Measurements from ENCODE around the gene POMT2.
"Not testable (repeated sequence)": the region's sequence is repeated elsewhere in the genome, so short reads cannot be mapped to it uniquely, and the experiment has no call there.

POMT2 gene

DNA sequence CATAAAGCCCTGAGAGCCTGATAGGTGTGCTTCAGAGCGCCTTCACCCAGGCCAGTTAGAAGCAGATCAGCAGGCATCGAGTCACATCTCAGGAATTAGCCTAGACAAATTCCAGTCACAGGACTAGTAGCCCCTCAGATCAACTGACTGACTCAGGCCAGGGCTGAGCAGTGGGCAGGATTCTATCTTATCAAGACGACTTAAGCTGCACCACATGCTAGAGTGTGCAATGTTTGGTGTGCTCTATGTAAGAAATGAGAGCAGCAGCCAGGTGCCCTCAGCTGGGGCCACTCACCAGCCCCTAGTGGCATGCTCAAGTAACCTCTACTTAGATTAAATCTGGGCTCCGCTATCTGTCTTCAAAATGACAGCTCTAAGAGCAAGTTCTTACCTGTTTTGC lies 30.0 kb downstream of the POMT2 start:
- H3K4me3 ChIP-seq (ENCODE audit: low read depth, low read length): no peak overlapping the region
- DNase-seq (ENCODE audit: low read depth): no peak
- TF ChIP-seq, protein P1, sequence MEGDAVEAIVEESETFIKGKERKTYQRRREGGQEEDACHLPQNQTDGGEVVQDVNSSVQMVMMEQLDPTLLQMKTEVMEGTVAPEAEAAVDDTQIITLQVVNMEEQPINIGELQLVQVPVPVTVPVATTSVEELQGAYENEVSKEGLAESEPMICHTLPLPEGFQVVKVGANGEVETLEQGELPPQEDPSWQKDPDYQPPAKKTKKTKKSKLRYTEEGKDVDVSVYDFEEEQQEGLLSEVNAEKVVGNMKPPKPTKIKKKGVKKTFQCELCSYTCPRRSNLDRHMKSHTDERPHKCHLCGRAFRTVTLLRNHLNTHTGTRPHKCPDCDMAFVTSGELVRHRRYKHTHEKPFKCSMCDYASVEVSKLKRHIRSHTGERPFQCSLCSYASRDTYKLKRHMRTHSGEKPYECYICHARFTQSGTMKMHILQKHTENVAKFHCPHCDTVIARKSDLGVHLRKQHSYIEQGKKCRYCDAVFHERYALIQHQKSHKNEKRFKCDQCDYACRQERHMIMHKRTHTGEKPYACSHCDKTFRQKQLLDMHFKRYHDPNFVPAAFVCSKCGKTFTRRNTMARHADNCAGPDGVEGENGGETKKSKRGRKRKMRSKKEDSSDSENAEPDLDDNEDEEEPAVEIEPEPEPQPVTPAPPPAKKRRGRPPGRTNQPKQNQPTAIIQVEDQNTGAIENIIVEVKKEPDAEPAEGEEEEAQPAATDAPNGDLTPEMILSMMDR (IDR thresholded peaks at IDR 0.05; ENCODE audit: control insufficient read depth, extremely low read depth, insufficient read depth): no peak

DNA sequence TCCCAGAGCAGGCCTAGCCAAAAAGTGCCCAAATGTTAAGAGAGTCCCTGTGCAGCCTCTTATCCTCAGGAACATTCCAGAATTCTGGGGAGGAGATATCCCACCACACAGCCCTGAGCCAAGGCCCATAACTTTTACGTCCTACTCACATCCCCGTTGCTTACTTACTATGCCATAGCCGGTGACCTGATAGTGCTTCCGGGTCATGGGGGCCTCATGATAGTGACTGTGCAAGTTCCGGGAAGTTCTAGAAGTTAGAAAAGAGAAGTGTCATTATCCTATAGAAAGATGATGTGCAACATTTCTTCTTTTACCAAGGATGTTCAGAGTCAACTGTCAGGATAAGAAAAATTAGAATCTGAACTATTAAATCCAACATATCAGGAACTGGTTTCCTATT lies 34.1 kb downstream of the POMT2 start:
- TF ChIP-seq, protein P1 (IDR thresholded peaks at IDR 0.05; ENCODE audit: control insufficient read depth, extremely low read depth, insufficient read depth): no peak
- DNase-seq (ENCODE audit: low read depth): no peak
- no peak overlapping the region for H3K4me3 ChIP-seq (ENCODE audit: low read depth, low read length)

GRCh38 chr14:77284466-77284865 lies 36.2 kb downstream of the POMT2 start:
- no peak for DNase-seq (ENCODE audit: low read depth)
- TF ChIP-seq, protein P1 (IDR thresholded peaks at IDR 0.05; ENCODE audit: control insufficient read depth, extremely low read depth, insufficient read depth): no peak
- no peak overlapping the region for H3K4me3 ChIP-seq (ENCODE audit: low read depth, low read length)

DNA sequence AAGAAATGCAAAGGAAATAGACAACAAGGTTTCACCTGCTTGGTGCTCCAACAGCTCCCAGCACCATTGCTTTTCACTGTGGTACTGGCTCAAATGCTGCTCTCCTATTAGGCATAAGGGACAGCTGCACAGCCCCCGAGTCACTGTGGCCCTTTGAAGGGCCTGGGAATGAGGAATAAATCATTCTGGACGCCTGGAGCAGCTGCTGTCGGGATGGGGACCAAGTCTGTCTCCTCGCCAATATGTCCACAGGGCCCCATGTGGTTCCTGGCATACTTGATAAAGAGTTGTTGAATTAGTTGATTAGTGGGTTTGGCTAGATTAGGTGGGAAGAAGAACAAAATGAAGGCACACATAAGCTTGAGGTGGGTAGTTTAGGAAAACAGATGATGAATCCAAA lies 36.6 kb downstream of the POMT2 start:
- no peak overlapping the region for H3K4me3 ChIP-seq (ENCODE audit: low read depth, low read length)
- TF ChIP-seq, protein P1 (IDR thresholded peaks at IDR 0.05; ENCODE audit: control insufficient read depth, extremely low read depth, insufficient read depth): no peak

GRCh38 chr14:77281852-77282410 lies 38.8 kb downstream of the POMT2 start:
- TF ChIP-seq, protein P1 (IDR thresholded peaks at IDR 0.05; ENCODE audit: control insufficient read depth, extremely low read depth, insufficient read depth): no peak
- no peak for DNase-seq (ENCODE audit: low read depth)
- no peak overlapping the region for H3K4me3 ChIP-seq (ENCODE audit: low read depth, low read length)

More for the DNA sequence above, 36.6 kb downstream of the POMT2 start:
- no peak for DNase-seq (ENCODE audit: low read depth)

DNA sequence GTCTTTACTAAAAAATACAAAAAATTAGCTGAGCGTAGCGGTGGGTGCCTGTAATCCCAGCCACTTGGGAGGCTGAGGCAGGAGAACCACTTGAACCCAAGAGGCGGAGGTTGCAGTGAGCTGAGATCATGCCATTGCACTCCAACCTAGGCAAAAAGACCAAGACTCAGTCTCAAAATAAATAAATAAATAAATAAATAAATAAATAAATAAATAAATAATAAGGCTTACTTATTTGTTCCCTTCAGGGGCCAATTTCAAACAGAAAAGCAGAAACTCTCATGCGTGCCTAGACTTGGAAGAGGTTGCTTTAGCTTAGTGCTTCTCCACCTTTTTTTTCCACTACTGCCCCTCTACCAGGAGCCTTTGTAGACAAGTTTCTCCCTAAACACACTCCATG lies 39.8 kb downstream of the POMT2 start:
- DNase-seq (ENCODE audit: low read depth); H3K4me3 ChIP-seq (ENCODE audit: low read depth, low read length): not testable (repeated sequence)

- H3K4me3 ChIP-seq (ENCODE audit: low read depth, low read length): no peak overlapping the region
- DNase-seq (ENCODE audit: low read depth): no peak
- TF ChIP-seq, protein P1 (IDR thresholded peaks at IDR 0.05; ENCODE audit: control insufficient read depth, extremely low read depth, insufficient read depth): no peak
Observed at GRCh38 chr14:77279719-77280118, 41.0 kb downstream of the POMT2 start.

All from LNCaP clone FGC (cell line).